HG03575 (cell line): ENCODE results near the gene CRIM1.

Source experiments
- ATAC-seq: cut with Tn5 transposase; IDR thresholded peaks from one replicate; pipeline ENCODE4 v1.9.1; 2021; ENCODE audit not compliant: unreplicated experiment, insufficient number of reproducible peaks, low FRiP score; ENCODE audit errors: extremely low read depth

The CRIM1 gene

GRCh38 chr2:36528766-36529392, 173.3 kb downstream of the CRIM1 start:
- no peak for ATAC-seq

DNA sequence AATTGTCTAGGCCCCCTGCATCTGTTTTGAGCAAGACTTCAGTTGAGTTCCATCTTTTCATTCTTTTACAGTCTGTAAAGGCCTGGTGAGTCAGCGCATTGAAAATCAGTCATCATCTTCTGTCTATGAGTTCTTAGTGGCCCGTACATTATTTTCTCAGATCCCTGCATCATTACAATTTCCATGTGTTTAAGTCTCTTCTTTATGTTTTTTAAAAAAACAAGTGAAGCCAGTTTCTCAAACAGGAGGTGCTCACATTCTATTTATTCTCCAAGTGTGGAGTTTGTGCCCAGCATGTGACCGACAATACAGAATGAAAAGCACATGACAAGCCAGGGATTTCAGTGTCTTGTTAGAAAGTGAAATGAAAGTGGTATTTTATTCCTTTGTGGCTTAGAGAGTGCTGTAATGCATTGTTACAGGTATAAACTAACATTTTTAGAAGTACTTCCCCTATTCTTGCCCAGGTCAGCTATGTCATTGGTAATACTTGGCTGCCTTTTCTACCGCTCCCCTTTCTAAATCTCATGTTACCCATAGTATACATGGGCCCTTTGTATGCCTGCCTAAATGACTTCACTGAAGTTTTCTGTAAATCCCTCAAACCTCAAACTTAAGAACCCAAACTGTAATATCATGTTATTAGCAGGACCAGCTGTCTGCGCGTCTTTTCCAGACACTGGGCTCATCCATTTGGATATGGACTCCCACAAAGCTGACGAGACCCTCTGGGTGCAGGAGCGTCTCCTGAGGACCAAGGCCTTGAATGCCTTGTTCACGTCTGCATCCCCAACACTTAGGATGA, 174.8 kb downstream of the CRIM1 start:
- ATAC-seq = peak; percentile 82

DNA sequence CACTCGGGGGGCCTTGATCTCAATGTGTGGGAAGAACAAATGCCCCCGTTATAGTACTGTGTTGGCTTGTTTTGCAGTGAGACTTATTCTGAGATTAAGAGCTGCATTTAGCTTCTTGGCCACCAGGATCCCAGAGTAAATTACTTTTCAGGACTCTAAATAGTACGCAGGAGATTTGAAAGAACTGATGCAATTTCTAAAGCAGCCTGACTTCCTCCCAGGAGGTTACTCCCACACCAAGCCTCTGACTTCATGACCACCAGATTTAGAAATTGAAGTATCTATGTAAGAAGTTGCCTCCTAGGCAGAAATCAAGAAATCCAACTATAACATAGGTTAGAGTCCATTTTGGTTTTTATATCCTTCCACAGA, 175.4 kb downstream of the CRIM1 start:
- ATAC-seq = no peak

GRCh38 chr2:36534275-36534799, 178.8 kb downstream of the CRIM1 start:
- no peak for ATAC-seq

- ATAC-seq = no peak
Observed at GRCh38 chr2:36535099-36535498, 179.5 kb downstream of the CRIM1 start.

DNA sequence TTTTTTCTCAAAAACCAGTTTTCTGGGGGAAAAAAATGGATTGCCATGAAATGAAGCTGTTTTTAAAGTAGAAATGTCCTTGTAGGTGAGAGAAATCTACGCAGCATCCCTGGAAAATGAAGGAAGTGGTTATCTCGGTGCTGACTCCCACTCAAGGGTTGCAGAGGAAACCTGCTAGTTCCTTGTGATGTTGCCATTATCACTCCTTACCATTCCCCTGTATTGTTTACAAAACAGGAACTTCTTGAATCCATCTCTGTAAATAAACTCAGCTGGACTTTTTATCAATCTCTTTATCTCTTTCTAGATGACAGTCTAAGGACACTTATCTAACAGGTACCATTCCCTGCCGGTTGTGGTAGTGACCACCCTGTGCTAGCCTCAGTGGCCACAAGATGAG, 181.2 kb downstream of the CRIM1 start:
- ATAC-seq = no peak

DNA sequence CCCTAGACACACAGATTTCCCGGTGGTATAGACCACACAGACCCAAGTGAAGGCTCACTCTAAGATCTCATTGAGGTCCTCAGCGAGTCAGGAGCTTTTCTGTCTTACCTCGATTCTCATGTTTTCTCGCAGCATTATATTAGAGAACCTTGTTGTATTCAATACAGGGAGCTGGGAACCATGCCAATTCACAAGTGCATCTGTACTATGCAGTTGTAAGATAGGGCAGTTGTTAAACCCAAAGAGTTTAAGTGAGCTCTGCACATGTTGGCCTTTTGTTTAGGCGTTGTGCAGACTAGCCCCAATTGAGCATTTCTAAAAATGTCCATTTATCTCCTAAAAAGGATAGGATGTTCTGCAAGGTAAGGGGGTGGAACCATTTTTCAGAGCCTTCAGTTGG, 182.8 kb downstream of the CRIM1 start:
- ATAC-seq = no peak

GRCh38 chr2:36539631-36540030, 184.1 kb downstream of the CRIM1 start:
- peak; percentile 76 for ATAC-seq

DNA sequence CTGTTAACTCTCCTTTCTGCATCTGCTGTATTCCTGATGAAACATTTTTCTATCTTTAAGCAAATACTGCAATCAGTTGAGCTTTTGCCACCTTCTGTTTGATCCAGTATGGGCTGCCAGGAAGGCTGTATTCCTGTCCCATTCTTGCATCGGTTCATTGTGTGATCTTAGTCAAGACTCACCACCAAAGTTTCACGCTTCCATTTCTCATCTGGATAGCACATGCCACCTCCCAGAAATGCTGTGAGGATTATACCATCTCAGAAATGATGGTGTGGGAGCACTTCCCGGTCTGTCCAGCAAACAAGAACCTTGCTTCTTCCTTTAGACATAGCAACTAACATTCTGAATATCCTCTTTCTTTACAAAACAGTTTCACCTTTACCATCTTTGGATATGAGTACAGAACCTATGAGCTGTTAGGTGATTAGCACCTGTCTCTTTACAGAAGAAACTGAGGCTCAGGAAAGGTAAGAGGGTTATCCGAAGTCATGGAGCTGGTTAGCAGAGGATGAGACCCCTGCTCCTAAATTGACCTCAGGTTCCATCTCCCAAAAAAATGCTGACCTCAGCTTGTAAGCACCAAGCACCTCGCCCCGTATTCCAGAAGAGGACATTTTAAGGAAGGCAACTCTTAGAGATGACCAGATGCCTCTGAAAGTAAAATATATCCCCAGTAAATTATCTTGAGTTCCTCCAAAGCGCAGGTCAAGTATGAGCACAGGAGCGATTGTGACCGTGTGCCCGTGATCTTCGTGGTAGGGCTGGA, 185.6 kb downstream of the CRIM1 start:
- ATAC-seq = no peak

DNA sequence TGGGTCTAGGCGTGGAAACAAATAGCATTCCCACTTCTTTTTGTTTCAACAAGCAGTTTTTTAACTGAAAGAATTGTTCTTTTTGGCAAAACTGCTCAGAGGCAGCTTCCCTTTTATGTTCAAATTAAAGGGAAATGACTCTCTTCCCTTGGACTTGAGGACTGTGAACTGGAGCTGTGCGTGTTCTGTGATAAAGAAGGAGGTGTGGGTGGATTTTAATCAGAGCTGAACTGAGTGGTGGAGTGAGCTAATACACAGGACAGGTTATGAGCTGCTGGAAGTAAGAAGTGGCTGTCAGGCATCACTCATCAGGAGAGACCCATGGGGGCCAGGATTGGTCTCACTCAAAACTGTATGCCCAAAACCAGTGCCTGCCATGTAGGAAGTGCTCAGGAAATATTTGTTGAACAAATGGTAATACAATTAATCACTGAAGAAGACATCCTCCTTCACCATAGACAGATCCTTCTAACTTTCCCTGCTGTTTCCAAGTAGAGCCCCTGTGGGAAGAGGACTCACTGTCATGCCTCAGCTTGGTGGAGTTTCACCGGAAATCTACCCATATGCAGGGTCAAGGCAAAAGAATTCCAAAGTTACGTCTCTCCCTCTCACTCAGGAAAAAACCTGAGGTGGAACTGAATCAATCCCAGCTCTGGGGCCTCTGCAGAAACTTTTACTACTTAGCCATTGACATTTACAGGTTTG, 186.5 kb downstream of the CRIM1 start:
- no peak for ATAC-seq

DNA sequence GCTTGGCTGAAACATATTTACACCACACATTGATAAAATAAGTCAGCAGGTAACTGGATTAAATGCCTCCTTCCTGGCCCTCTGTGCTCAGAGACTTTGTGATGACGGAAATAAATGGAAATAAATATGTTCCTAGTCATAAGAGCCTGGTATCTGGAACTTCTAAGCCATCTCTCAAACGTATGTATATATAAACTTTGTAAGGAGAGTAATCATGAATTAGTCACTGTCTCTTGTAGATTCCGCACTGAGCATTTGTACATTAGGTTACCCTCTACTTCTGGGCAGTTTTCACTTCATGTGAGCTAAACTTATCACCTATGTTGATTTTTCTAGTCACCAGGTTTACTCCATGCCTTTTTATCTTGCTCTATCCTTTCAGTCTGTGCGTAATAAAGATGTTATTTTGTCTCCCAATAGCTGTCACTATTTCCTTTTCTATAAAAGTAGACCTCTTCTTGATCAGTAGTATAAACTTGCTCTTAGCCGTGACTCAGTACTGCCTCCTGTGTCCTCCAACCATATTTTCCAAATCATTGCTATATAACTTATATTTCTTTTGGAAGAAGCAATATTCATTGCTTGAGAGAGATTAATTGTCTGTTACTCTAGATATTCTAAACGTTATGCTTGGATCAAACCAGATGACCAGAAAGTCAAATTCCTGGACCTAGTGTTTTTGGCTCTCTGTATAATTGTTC, 189.2 kb downstream of the CRIM1 start:
- no peak for ATAC-seq

GRCh38 chr2:36545871-36546416, 190.4 kb downstream of the CRIM1 start:
- ATAC-seq = no peak

- no peak for ATAC-seq
Observed at GRCh38 chr2:36547906-36548305, 192.3 kb downstream of the CRIM1 start.

GRCh38 chr2:36549165-36549574, 193.6 kb downstream of the CRIM1 start:
- no peak for ATAC-seq

DNA sequence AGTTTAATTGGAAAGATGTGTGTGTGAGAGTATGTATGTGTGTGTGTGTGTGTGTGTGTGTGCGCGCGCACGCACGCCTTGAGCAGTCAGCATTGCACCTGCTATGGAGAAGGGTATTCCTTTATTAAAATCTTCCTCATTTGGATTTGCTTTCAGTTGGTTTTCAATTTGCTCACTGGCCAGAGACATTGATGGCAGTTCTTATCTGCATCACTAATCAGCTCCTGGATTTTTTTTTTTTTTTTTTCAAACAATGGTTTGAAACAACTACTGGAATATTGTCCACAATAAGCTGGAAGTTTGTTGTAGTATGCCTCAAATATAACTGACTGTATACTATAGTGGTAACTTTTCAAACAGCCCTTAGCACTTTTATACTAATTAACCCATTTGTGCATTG, 194.4 kb downstream of the CRIM1 start:
- no peak for ATAC-seq

GRCh38 chr2:36553683-36554082, 198.1 kb downstream of the CRIM1 start:
- ATAC-seq = no peak

DNA sequence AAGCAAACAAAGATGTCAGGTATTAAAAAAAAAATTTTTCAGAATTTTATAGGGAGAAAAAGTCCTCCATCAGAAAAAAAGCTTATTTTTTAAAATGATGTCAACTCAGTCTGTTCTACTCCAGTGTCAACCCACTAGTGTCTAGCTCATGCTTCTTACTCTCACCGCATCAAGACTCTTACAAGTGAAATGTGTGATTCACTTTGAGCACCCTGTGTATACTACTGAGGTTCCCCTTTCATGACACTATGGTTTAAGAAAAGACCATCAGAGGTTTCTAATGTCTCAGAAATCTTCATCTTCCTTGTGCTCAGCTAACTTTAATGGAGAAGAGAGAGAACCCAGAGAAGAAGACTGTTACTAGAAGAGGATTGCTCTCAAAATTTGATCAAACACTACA, 199.0 kb downstream of the CRIM1 start:
- no peak for ATAC-seq

GRCh38 chr2:36555789-36556188, 200.2 kb downstream of the CRIM1 start:
- no peak for ATAC-seq
